SK-N-SH (cell line): ENCODE data around the gene ASIC3. TPM values are rescaled to one million over a fixed set of nuclear protein-coding genes. Genes with fewer than 3 reads are reported as not detected.

ENCODE experiments used
- CTCF ChIA-PET: fragments of 300-600, 350-600 bp; formaldehyde crosslinking; extraction: SDS; loops from one replicate; lab custom pipeline; 2021; lab: Yijun Ruan, JAX
- POLR2A ChIA-PET: fragments of 350-600 bp; sonication (Branson Sonifier 250); formaldehyde crosslinking; extraction: SDS; loops from one replicate; lab custom pipeline; 2020; ENCODE audit warnings: antibody characterized with exemption, inconsistent platforms; lab: Yijun Ruan, JAX
- DNase-seq: peaks from one replicate; pipeline ENCODE4 v3.0.0; 2012
- H2AFZ ChIP-seq: fragments of 200-600 bp; sonication (generic); 2 replicates; pipeline ENCODE4 v1.8.1; 2016; ENCODE audit warnings: antibody characterized with exemption, mild to moderate bottlenecking, low read depth
- H3F3A ChIP-seq: fragments of 200-600 bp; sonication (generic); replicated peaks from 2 replicates; pipeline ENCODE3; 2016; ENCODE audit warnings: antibody characterized with exemption, mild to moderate bottlenecking; ENCODE audit not compliant: insufficient read depth
- H3K27ac ChIP-seq, 2 experiments: fragments of 200-500 bp in 1 of 2; fragments of 200-600 bp in 1 of 2; sonication (Bioruptor generic) in 1 of 2; sonication (generic), shearing (Covaris generic) in 1 of 2; 2 replicates each; pipeline versions ENCODE4 v1.5.1 to v1.6.1; 2014 to 2016; ENCODE audit warnings: low read depth in 2 of 2, inconsistent platforms in 1 of 2, low read length in 1 of 2, mild to moderate bottlenecking in 1 of 2, mixed read lengths in 1 of 2
- H3K27me3 ChIP-seq: fragments of 200-600 bp; sonication (generic), shearing (Covaris generic); 2 replicates; pipeline ENCODE4 v1.6.1; 2016; ENCODE audit warnings: mixed run types; ENCODE audit not compliant: insufficient read depth
- H3K36me3 ChIP-seq, 2 experiments: fragments of 200-500 bp in 1 of 2; fragments of 200-600 bp in 1 of 2; sonication (Bioruptor generic) in 1 of 2; sonication (generic) in 1 of 2; replicated peaks in 1 of 2; 2 replicates each; pipeline versions ENCODE3 to v1.5.1; 2014 to 2016; ENCODE audit warnings: low read length in 1 of 2, mild to moderate bottlenecking in 1 of 2; ENCODE audit not compliant: insufficient read depth in 2 of 2, control insufficient read depth in 1 of 2
- H3K4me1 ChIP-seq, 2 experiments: fragments of 200-500 bp in 1 of 2; fragments of 200-600 bp in 1 of 2; sonication (Bioruptor generic) in 1 of 2; sonication (generic), shearing (Covaris generic) in 1 of 2; 2 replicates each; pipeline versions ENCODE4 v1.5.1 to v1.6.1; 2014 to 2016; ENCODE audit warnings: low read depth in 1 of 2, low read length in 1 of 2, mixed run types in 1 of 2; ENCODE audit not compliant: insufficient read depth in 2 of 2, control insufficient read depth in 1 of 2
- H3K4me2 ChIP-seq: fragments of 200-600 bp; sonication (generic), shearing (Covaris generic); 2 replicates; pipeline ENCODE4 v1.6.1; 2017; ENCODE audit warnings: mixed run types
- H3K4me3 ChIP-seq, 2 experiments: fragments of 200-500 bp in 1 of 2; fragments of 200-600 bp in 1 of 2; sonication (Bioruptor generic) in 1 of 2; sonication (generic), shearing (Covaris generic) in 1 of 2; 2 replicates each; pipeline versions ENCODE4 v1.5.1 to v1.8.1; 2014 to 2016; ENCODE audit warnings: low read depth in 2 of 2, inconsistent platforms in 1 of 2, low read length in 1 of 2, mild to moderate bottlenecking in 1 of 2, mixed read lengths in 1 of 2, moderate library complexity in 1 of 2
- H3K79me2 ChIP-seq: fragments of 200-600 bp; sonication (generic); 2 replicates; pipeline ENCODE4 v1.8.1; 2017; ENCODE audit warnings: mild to moderate bottlenecking; ENCODE audit not compliant: insufficient read depth
- H3K9ac ChIP-seq: fragments of 200-600 bp; sonication (generic); 2 replicates; pipeline ENCODE4 v1.6.1; 2017; ENCODE audit warnings: mixed run types
- H3K9me2 ChIP-seq: fragments of 200-600 bp; sonication (generic); 2 replicates; pipeline ENCODE4 v1.6.1; 2017; ENCODE audit warnings: mixed run types
- H3K9me3 ChIP-seq: fragments of 200-600 bp; sonication (generic); 2 replicates; pipeline ENCODE4 v1.6.1; 2017; ENCODE audit warnings: mixed run types, mild to moderate bottlenecking, moderate library complexity
- H4K20me1 ChIP-seq: fragments of 200-600 bp; sonication (generic); 2 replicates; pipeline ENCODE4 v1.6.1; 2017; ENCODE audit warnings: mild to moderate bottlenecking, mixed run types; ENCODE audit not compliant: insufficient read depth
- CHD2 ChIP-seq: fragments of 150-350 bp; IDR thresholded peaks from 2 replicates; pipeline ENCODE4 v1.6.1; 2018; ENCODE audit warnings: low read length; ENCODE audit not compliant: partially characterized antibody
- EP300 ChIP-seq, 2 experiments: IDR thresholded peaks; 2 replicates each; pipeline versions ENCODE4 v1.4.0 to v1.6.1; 2012; ENCODE audit warnings: borderline replicate concordance in 1 of 2, low read depth in 1 of 2, low read length in 1 of 2
- FOSL2 ChIP-seq: IDR thresholded peaks from 2 replicates; pipeline ENCODE4 v1.4.0; 2012; ENCODE audit warnings: low read depth, mild to moderate bottlenecking, moderate library complexity, borderline replicate concordance
- GATA2 ChIP-seq: sonication (generic); formaldehyde crosslinking; IDR thresholded peaks from 2 replicates; pipeline ENCODE4 v1.5.0; 2020; ENCODE audit warnings: mild to moderate bottlenecking, missing genetic modification reagents
- JUND ChIP-seq: IDR thresholded peaks from 2 replicates; pipeline ENCODE4 v1.4.0; 2012
- NFIC ChIP-seq: IDR thresholded peaks from 2 replicates; pipeline ENCODE4 v1.4.0; 2012; ENCODE audit warnings: borderline replicate concordance
- NRF1 ChIP-seq: IDR thresholded peaks from 2 replicates; pipeline ENCODE4 v1.6.1; 2012; ENCODE audit warnings: low read depth, mild to moderate bottlenecking, low read length
- POLR2AphosphoS5 ChIP-seq: IDR thresholded peaks from 2 replicates; pipeline ENCODE4 v1.6.1; 2012; ENCODE audit warnings: low read depth, low read length
- RAD21 ChIP-seq: IDR thresholded peaks from 2 replicates; pipeline ENCODE4 v1.6.1; 2012; ENCODE audit warnings: mild to moderate bottlenecking, low read length
- RCOR1 ChIP-seq: fragments of 150-350 bp; IDR thresholded peaks from 2 replicates; pipeline ENCODE4 v1.6.1; 2017; ENCODE audit warnings: antibody characterized with exemption, low read length
- REST ChIP-seq: IDR thresholded peaks from 2 replicates; pipeline ENCODE4 v1.6.1; 2012; ENCODE audit warnings: mild to moderate bottlenecking, low read depth, low read length, moderate library complexity
- RFX5 ChIP-seq: IDR thresholded peaks from 2 replicates; pipeline ENCODE4 v1.6.1; 2012; ENCODE audit warnings: mild to moderate bottlenecking, improper control_type of control experiment, low read length
- SIN3A ChIP-seq: IDR thresholded peaks from 2 replicates; pipeline ENCODE4 v1.6.1; 2012; ENCODE audit warnings: low read depth, mild to moderate bottlenecking, low read length, moderate library complexity, borderline replicate concordance
- SMC3 ChIP-seq: IDR thresholded peaks from 2 replicates; pipeline ENCODE4 v1.6.1; 2012; ENCODE audit warnings: low read depth, low read length, improper control_type of control experiment
- ZBTB33 ChIP-seq: IDR thresholded peaks from 2 replicates; pipeline ENCODE4 v1.4.0; 2012; ENCODE audit warnings: low read depth, borderline replicate concordance
- WGBS: methylation state at CpG from one replicate; pipeline ENCODE4 v1.1.6; 2017; ENCODE audit warnings: low lambda C conversion rate; 5-methylcytosine and 5-hydroxymethylcytosine counted together
- polyA plus RNA-seq, 3 experiments: library from polyadenylated mRNA; depleted of rRNA; stranded (reverse); fragments of >200 nt; gene quantifications; 2 replicates each; pipeline ENCODE4 v1.2.3, GENCODE V29; 2012
- TF ChIP-seq, protein P1 (sequence below): fragments of 150-350 bp; IDR thresholded peaks from 2 replicates; pipeline ENCODE4 v1.6.1; 2016; ENCODE audit warnings: mild to moderate bottlenecking, low read depth, low read length
- TF ChIP-seq, protein P2 (sequence below): IDR thresholded peaks from 2 replicates; pipeline ENCODE4; 2012

The ASIC3 gene
- polyA plus RNA-seq, 1 of the 3 experiments (the other 2 are of a cell fraction), result 4.5 TPM

- no peak overlapping the region for H3K9ac ChIP-seq
- no peak for TF ChIP-seq POLR2AphosphoS5
- TF ChIP-seq RFX5, result no peak
- no peak for TF ChIP-seq RAD21
- no peak for TF ChIP-seq JUND
- no peak for TF ChIP-seq GATA2 (CRISPR knock-in tag)
- TF ChIP-seq ZBTB33, result no peak
- no peak for TF ChIP-seq SIN3A
- TF ChIP-seq CHD2, result no peak
- TF ChIP-seq RCOR1, result no peak
- TF ChIP-seq FOSL2, result no peak
- ChIA-PET POLR2A (no interaction called here), CTCF (interaction anchor here (0.9 to 21.3 kb wide), 4 partner anchors 15 to 76 kb away, joined by 4 to 474 read pairs (median 6); no protein-coding TSS in a partner anchor)
- H3K27me3 ChIP-seq, result no peaks in the 10 kb centered on the region
- no peak overlapping the region for H2AFZ ChIP-seq
- no peaks in the 10 kb centered on the region for H3K9me2 ChIP-seq
- peaks cover 3 to 11% of the 10 kb centered on the region in 2 experiments for H3K36me3 ChIP-seq
- WGBS, result 92% methylated on average over 6 of the region's 6 CpGs
- no peak overlapping the region for H3K4me3 ChIP-seq
- no peak overlapping the region for H3K27ac ChIP-seq
- H3K4me2 ChIP-seq, result no peak overlapping the region
- H3K9me3 ChIP-seq, result no peaks in the 10 kb centered on the region
- H3F3A ChIP-seq, result peaks cover 15% of the 10 kb centered on the region
- H3K79me2 ChIP-seq, result peaks cover 100% of the 10 kb centered on the region
- peaks cover 98% of the 10 kb centered on the region for H4K20me1 ChIP-seq
- DNase-seq, result no peak
- H3K4me1 ChIP-seq, result peaks cover 7 to 15% of the 10 kb centered on the region in 2 experiments; a peak in 3 of 4 replicates
Observed at GRCh38 chr7:151093748-151094147, 45.4 kb downstream of the ASIC3 start.

DNA sequence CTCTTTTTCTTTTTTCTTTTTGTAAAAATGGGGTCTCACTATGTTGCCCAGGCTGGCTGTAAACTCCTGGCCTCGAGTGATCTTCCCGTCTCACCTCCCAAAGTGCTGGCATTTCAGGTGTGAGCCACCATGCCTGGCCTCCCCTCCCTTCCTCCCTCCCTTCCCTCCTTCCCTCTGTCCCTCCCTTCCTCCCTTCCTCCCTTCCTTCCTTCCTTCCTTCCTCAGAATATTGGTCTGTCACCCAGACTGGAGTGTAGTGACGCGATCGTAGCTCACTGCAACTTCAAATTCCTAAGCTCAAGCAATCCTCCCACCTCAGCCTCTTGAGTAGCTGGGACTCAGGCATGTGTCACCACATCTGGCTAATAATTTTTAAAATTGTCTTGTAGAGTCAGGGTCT, 46.3 kb downstream of the ASIC3 start:
- Histone ChIP-seq H3K9me3 (no peaks in the 10 kb centered on the region), H3K27me3 (no peaks in the 10 kb centered on the region), H3K9ac (no peak overlapping the region), H2AFZ (no peak overlapping the region), H3K4me3 (no peak overlapping the region), H4K20me1 (peaks cover 95% of the 10 kb centered on the region), H3K4me1 (peaks cover 0 to 5% of the 10 kb centered on the region in 2 experiments; a peak in 1 of 4 replicates), H3K9me2 (no peaks in the 10 kb centered on the region), H3K27ac (no peak overlapping the region), H3K4me2 (no peak overlapping the region), H3F3A (peaks cover 15% of the 10 kb centered on the region), H3K36me3 (peaks cover 3 to 8% of the 10 kb centered on the region in 2 experiments), H3K79me2 (peaks cover 100% of the 10 kb centered on the region)
- 90% methylated on average over 5 of the region's 5 CpGs for WGBS
- ChIA-PET CTCF (interaction anchor here (0.8 to 21.3 kb wide), 6 partner anchors 14 to 77 kb away, joined by 3 to 474 read pairs (median 4); no protein-coding TSS in a partner anchor), POLR2A (no interaction called here)
- no peak for DNase-seq
- TF ChIP-seq JUND, result no peak
- no peak for TF ChIP-seq REST
- no peak for TF ChIP-seq NRF1
- TF ChIP-seq, protein P1, sequence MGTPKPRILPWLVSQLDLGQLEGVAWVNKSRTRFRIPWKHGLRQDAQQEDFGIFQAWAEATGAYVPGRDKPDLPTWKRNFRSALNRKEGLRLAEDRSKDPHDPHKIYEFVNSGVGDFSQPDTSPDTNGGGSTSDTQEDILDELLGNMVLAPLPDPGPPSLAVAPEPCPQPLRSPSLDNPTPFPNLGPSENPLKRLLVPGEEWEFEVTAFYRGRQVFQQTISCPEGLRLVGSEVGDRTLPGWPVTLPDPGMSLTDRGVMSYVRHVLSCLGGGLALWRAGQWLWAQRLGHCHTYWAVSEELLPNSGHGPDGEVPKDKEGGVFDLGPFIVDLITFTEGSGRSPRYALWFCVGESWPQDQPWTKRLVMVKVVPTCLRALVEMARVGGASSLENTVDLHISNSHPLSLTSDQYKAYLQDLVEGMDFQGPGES, result no peak
- no peak for TF ChIP-seq RFX5
- TF ChIP-seq RAD21, result no peak
- no peak for TF ChIP-seq NFIC
- TF ChIP-seq EP300 (IDR thresholded peaks at IDR 0.05; ENCODE audit: borderline replicate concordance in 1 of 2, low read depth in 1 of 2, low read length in 1 of 2), result no peak
- TF ChIP-seq SMC3, result no peak
- TF ChIP-seq, protein P2, sequence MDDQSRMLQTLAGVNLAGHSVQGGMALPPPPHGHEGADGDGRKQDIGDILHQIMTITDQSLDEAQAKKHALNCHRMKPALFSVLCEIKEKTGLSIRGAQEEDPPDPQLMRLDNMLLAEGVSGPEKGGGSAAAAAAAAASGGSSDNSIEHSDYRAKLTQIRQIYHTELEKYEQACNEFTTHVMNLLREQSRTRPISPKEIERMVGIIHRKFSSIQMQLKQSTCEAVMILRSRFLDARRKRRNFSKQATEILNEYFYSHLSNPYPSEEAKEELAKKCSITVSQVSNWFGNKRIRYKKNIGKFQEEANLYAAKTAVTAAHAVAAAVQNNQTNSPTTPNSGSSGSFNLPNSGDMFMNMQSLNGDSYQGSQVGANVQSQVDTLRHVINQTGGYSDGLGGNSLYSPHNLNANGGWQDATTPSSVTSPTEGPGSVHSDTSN, result no peak
- TF ChIP-seq ZBTB33, result no peak
- TF ChIP-seq POLR2AphosphoS5, result no peak
